Caco-2 (cell line): ENCODE measurements around the gene DYNC2H1. TPM values are rescaled to one million over a fixed set of nuclear protein-coding genes. Genes with fewer than 3 reads are reported as not detected.

Experiments used
- BruUV-seq: library from RNA; stranded (reverse); fragments of 400-500 nt; replicated peaks from 2 replicates; lab custom pipeline; 2021; lab: Mats Ljungman, UMichigan
- CTCF ChIA-PET: fragments of 300-600 bp; sonication (Branson Sonifier 250); formaldehyde crosslinking; loops from one replicate; lab custom pipeline; 2022; ENCODE audit warnings: antibody characterized with exemption; lab: Charles Lee
- POLR2A ChIA-PET: fragments of 300-600 bp; sonication (Branson Sonifier 250); formaldehyde crosslinking; loops from one replicate; lab custom pipeline; 2022; ENCODE audit warnings: antibody characterized with exemption; lab: Charles Lee
- DNase-seq, 2 experiments: peaks; one replicate each; pipeline versions ENCODE4 v3.0.0 to v3.0.0-alpha.2; 2020 to 2022
- H3K27me3 ChIP-seq: replicated peaks from 2 replicates; pipeline ENCODE4 v1.6.0; 2011; ENCODE audit warnings: low read length; ENCODE audit not compliant: control insufficient read depth, insufficient read depth
- H3K36me3 ChIP-seq: 2 replicates; pipeline ENCODE4 v1.5.1; 2011; ENCODE audit warnings: low read length; ENCODE audit not compliant: control insufficient read depth, insufficient read depth
- H3K4me1 ChIP-seq: fragments of 250-450 bp; sonication (Bioruptor Pico); 2 replicates; pipeline ENCODE4 v1.5.1; 2020; ENCODE audit warnings: mild to moderate bottlenecking
- H3K4me3 ChIP-seq: 2 replicates; pipeline ENCODE4 v1.5.1; 2011; ENCODE audit warnings: low read depth, mild to moderate bottlenecking, control low read depth, low read length
- H3K9me3 ChIP-seq: fragments of 250-450 bp; sonication (Bioruptor Pico); 2 replicates; pipeline ENCODE4 v1.5.1; 2020; ENCODE audit warnings: mild to moderate bottlenecking, moderate library complexity
- H3K27ac Mint-ChIP-seq: one replicate; pipeline ENCODE4 v1.8.0; 2022; ENCODE audit warnings: mixed read lengths; ENCODE audit not compliant: unreplicated experiment
- H3K27me3 Mint-ChIP-seq: one replicate; pipeline ENCODE4 v1.8.0; 2022; ENCODE audit warnings: mixed read lengths; ENCODE audit not compliant: insufficient read depth, unreplicated experiment
- H3K36me3 Mint-ChIP-seq: one replicate; pipeline ENCODE4 v1.8.0; 2022; ENCODE audit warnings: mild to moderate bottlenecking, mixed read lengths; ENCODE audit not compliant: insufficient read depth, unreplicated experiment
- H3K4me1 Mint-ChIP-seq: one replicate; pipeline ENCODE4 v1.8.0; 2022; ENCODE audit warnings: low read depth, mixed read lengths; ENCODE audit not compliant: unreplicated experiment
- H3K4me3 Mint-ChIP-seq: one replicate; pipeline ENCODE4 v1.8.0; 2022; ENCODE audit warnings: mild to moderate bottlenecking, moderate library complexity, mixed read lengths; ENCODE audit not compliant: unreplicated experiment
- H3K9me3 Mint-ChIP-seq: one replicate; pipeline ENCODE4 v1.8.0; 2022; ENCODE audit warnings: mixed read lengths; ENCODE audit not compliant: unreplicated experiment
- intact Hi-C: fragments of 100-400 bp; cut with micrococcal nuclease; formaldehyde crosslinking; loops from one replicate; pipeline ENCODE4 v1.10.0; 2022; ENCODE audit not compliant: unreplicated experiment
- total RNA-seq: library from RNA; stranded (reverse); gene quantifications from 2 replicates; pipeline ENCODE4 v1.2.3, GENCODE V29; 2022
- TF ChIP-seq, protein P1 (sequence below), 2 experiments: fragments of 200-600 bp in 1 of 2; IDR thresholded peaks; 1 replicate in 1 of 2; 2 replicates in 1 of 2; pipeline versions ENCODE4 v1.5.1 to v1.8.0; 2011 to 2022; ENCODE audit warnings: antibody characterized with exemption in 1 of 2, control low read depth in 1 of 2, inconsistent platforms in 1 of 2, low read depth in 1 of 2, low read length in 1 of 2, mild to moderate bottlenecking in 1 of 2, moderate library complexity in 1 of 2; ENCODE audit not compliant: insufficient read depth in 1 of 2, severe bottlenecking in 1 of 2, unreplicated experiment in 1 of 2

DYNC2H1 gene
- total RNA-seq, 1 experiment from 2014 or later = 6.5 TPM

DNA sequence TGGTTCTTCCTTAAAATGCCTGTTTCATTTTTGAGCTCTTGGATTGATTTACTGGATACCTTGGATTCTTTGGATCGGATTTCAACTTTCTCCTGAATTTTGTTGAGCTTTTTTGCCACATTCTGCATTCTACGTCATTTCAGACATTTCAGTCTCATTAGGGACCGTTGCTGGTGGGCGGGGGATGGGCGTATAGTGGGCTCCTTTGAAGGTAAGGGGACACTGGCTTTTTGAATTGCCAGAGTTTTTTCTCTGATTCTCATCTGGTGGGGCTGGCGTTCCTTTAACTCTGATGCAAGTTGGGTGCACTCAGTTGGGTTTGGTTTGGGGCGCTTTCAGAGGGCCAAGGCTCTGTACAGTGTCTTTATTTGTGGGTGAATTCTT is 216.5 kb downstream of the DYNC2H1 start:
- BruUV-seq = no TSS peak
- no peak overlapping the region for H3K4me3 ChIP-seq
- no peaks in the 10 kb centered on the region for H3K27me3 ChIP-seq
- Mint-ChIP-seq H3K27me3 (no peaks in the 10 kb centered on the region), H3K4me1 (peaks cover 10% of the 10 kb centered on the region), H3K36me3 (no peaks in the 10 kb centered on the region), H3K9me3 (no peaks in the 10 kb centered on the region), H3K27ac (no peak overlapping the region), H3K4me3 (no peak overlapping the region)
- H3K4me1 ChIP-seq = peaks cover 6% of the 10 kb centered on the region; the same call in 1 of the 2 replicates
- CTCF ChIA-PET = no interaction called here
- POLR2A ChIA-PET = no interaction called here
- DNase-seq = no peak
- TF ChIP-seq, protein P1, sequence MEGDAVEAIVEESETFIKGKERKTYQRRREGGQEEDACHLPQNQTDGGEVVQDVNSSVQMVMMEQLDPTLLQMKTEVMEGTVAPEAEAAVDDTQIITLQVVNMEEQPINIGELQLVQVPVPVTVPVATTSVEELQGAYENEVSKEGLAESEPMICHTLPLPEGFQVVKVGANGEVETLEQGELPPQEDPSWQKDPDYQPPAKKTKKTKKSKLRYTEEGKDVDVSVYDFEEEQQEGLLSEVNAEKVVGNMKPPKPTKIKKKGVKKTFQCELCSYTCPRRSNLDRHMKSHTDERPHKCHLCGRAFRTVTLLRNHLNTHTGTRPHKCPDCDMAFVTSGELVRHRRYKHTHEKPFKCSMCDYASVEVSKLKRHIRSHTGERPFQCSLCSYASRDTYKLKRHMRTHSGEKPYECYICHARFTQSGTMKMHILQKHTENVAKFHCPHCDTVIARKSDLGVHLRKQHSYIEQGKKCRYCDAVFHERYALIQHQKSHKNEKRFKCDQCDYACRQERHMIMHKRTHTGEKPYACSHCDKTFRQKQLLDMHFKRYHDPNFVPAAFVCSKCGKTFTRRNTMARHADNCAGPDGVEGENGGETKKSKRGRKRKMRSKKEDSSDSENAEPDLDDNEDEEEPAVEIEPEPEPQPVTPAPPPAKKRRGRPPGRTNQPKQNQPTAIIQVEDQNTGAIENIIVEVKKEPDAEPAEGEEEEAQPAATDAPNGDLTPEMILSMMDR (IDR thresholded peaks at IDR 0.05; ENCODE audit: insufficient read depth in 1 of 2, low read depth in 1 of 2, low read length in 1 of 2, severe bottlenecking in 1 of 2, unreplicated experiment in 1 of 2) = no peak
- H3K9me3 ChIP-seq = no peaks in the 10 kb centered on the region
- intact Hi-C loops = loop anchor here (1.0 to 5.0 kb wide), 3 partner anchors 68 to 276 kb away; no protein-coding TSS in a partner anchor
- H3K36me3 ChIP-seq = no peaks in the 10 kb centered on the region

- no peaks in the 10 kb centered on the region for H3K9me3 ChIP-seq
- no peak overlapping the region for H3K4me3 Mint-ChIP-seq
- TF ChIP-seq, protein P1 (IDR thresholded peaks at IDR 0.05; ENCODE audit: insufficient read depth in 1 of 2, low read depth in 1 of 2, low read length in 1 of 2, severe bottlenecking in 1 of 2, unreplicated experiment in 1 of 2) = peak; percentile 83 to 86
- no peak overlapping the region for H3K4me3 ChIP-seq
- H3K27ac Mint-ChIP-seq = no peak overlapping the region
- DNase-seq = peak; percentile 50 to 76
- peaks cover 6% of the 10 kb centered on the region; the same call in 1 of the 2 replicates for H3K4me1 ChIP-seq
- ChIA-PET CTCF (no interaction called here), POLR2A (no interaction called here)
- intact Hi-C loops = loop anchor here (1.0 to 5.0 kb wide), 3 partner anchors 69 to 275 kb away; no protein-coding TSS in a partner anchor
- H3K27me3 Mint-ChIP-seq = no peaks in the 10 kb centered on the region
- no TSS peak for BruUV-seq
- H3K9me3 Mint-ChIP-seq = no peaks in the 10 kb centered on the region
- H3K36me3 Mint-ChIP-seq = no peaks in the 10 kb centered on the region
- H3K27me3 ChIP-seq = no peaks in the 10 kb centered on the region
- H3K36me3 ChIP-seq = no peaks in the 10 kb centered on the region
- H3K4me1 Mint-ChIP-seq = peaks cover 12% of the 10 kb centered on the region
Observed at GRCh38 chr11:103326070-103326794, 217.0 kb downstream of the DYNC2H1 start.

DNA sequence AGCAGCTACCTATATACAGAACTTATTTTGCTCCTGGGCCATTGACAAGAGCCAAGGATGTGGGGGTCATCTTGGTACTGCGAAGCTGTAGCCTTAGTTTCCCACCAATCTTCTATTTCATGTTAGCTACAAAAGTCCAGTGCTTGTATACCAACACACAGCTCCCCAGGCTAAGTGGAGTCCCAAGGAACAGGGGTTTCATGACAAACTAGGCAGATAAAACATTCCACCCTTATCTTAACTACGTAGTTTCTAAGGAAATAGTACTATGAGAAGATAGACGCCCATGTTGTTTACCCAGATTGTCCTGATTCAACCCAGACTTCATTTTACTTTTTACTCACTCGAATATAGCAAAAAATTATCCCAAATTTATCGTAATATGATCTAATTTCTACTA is 218.5 kb downstream of the DYNC2H1 start:
- BruUV-seq = no TSS peak
- intact Hi-C loops = loop anchor here (5.0 kb wide), 1 partner anchor 70 kb away; no protein-coding TSS in a partner anchor

More for the DNA sequence above, 218.5 kb downstream of the DYNC2H1 start:
- Mint-ChIP-seq H3K27me3 (no peaks in the 10 kb centered on the region), H3K9me3 (no peaks in the 10 kb centered on the region), H3K36me3 (no peaks in the 10 kb centered on the region), H3K27ac (no peak overlapping the region), H3K4me3 (no peak overlapping the region), H3K4me1 (peaks cover 12% of the 10 kb centered on the region)
- H3K27me3 ChIP-seq = no peaks in the 10 kb centered on the region
- H3K4me3 ChIP-seq = no peak overlapping the region
- POLR2A ChIA-PET = no interaction called here
- H3K36me3 ChIP-seq = no peaks in the 10 kb centered on the region
- DNase-seq = no peak
- TF ChIP-seq, protein P1 (IDR thresholded peaks at IDR 0.05; ENCODE audit: insufficient read depth in 1 of 2, low read depth in 1 of 2, low read length in 1 of 2, severe bottlenecking in 1 of 2, unreplicated experiment in 1 of 2) = no peak
- peaks cover 6% of the 10 kb centered on the region; the same call in 1 of the 2 replicates for H3K4me1 ChIP-seq
- H3K9me3 ChIP-seq = no peaks in the 10 kb centered on the region
- CTCF ChIA-PET = no interaction called here
